ENCODE results near the gene RHOF. TPM values are rescaled to one million over a fixed set of nuclear protein-coding genes. Genes with fewer than 3 reads are reported as not detected.

Gene RHOF
- total RNA-seq, 2 donors from 2014 or later = 9.5 to 23.5 TPM

GRCh38 chr12:121809712-121810116 is 16.2 kb upstream of the RHOF start:
- Histone ChIP-seq H3K27ac (no peak overlapping the region), H3K4me3 (no peak overlapping the region), H3K27me3 (replicated peaks; ENCODE audit: insufficient read depth) (no peaks in the 10 kb centered on the region), H3K36me3 (peaks cover 5 to 13% of the 10 kb centered on the region in 2 donors), H3K9me3 (no peaks in the 10 kb centered on the region), H3K4me1 (replicated peaks) (peaks cover 16% of the 10 kb centered on the region)
- WGBS = 87% methylated on average over 27 of the region's 27 CpGs
- intact Hi-C loops (cut with DNase I) = loop anchor here (5.0 to 10.0 kb wide), 2 partner anchors 78 to 225 kb away; partner anchors contain the start of genes KDM2B and PSMD9
- no peak for DNase-seq (ENCODE audit: low spot score)
- TF ChIP-seq POLR2A (IDR thresholded peaks at IDR 0.05) = no peak
- no peak for TF ChIP-seq CTCF (IDR thresholded peaks at IDR 0.05)
- no peak for TF ChIP-seq POLR2AphosphoS5 (IDR thresholded peaks at IDR 0.05)

GRCh38 chr12:121808623-121809022 is 15.1 kb upstream of the RHOF start:
- TF ChIP-seq POLR2AphosphoS5 (IDR thresholded peaks at IDR 0.05) = no peak
- no peak for TF ChIP-seq CTCF (IDR thresholded peaks at IDR 0.05)
- no peak for TF ChIP-seq POLR2A (IDR thresholded peaks at IDR 0.05)
- Histone ChIP-seq H3K27me3 (replicated peaks; ENCODE audit: insufficient read depth) (no peaks in the 10 kb centered on the region), H3K27ac (no peak overlapping the region), H3K4me1 (replicated peaks) (peaks cover 16% of the 10 kb centered on the region), H3K4me3 (no peak overlapping the region), H3K36me3 (peaks cover 3 to 10% of the 10 kb centered on the region in 2 donors), H3K9me3 (no peaks in the 10 kb centered on the region)
- intact Hi-C loops (cut with DNase I) = loop anchor here (10.0 kb wide), 1 partner anchor 224 kb away; the partner anchor contains the start of gene KDM2B
- no peak for DNase-seq (ENCODE audit: low spot score)
- 79% methylated on average over 8 of the region's 8 CpGs for WGBS

GRCh38 chr12:121807642-121808347 is 14.3 kb upstream of the RHOF start:
- Histone ChIP-seq H3K9me3 (no peaks in the 10 kb centered on the region), H3K27ac (peak overlapping the region in 1 of 2 donors; percentile 42), H3K4me1 (replicated peaks) (peaks cover 16% of the 10 kb centered on the region), H3K4me3 (no peak overlapping the region), H3K36me3 (peaks cover 3 to 10% of the 10 kb centered on the region in 2 donors), H3K27me3 (replicated peaks; ENCODE audit: insufficient read depth) (no peaks in the 10 kb centered on the region)
- DNase-seq (ENCODE audit: low spot score) = no peak
- intact Hi-C loops (cut with DNase I) = loop anchor here (10.0 kb wide), 1 partner anchor 223 kb away; the partner anchor contains the start of gene KDM2B
- WGBS = 75% methylated on average over 14 of the region's 14 CpGs
- TF ChIP-seq POLR2AphosphoS5 (IDR thresholded peaks at IDR 0.05) = no peak
- TF ChIP-seq POLR2A (IDR thresholded peaks at IDR 0.05) = no peak
- TF ChIP-seq CTCF (IDR thresholded peaks at IDR 0.05) = no peak

- peak overlapping the region; percentile 59 to 84 for H3K4me3 ChIP-seq
- TF ChIP-seq CTCF (IDR thresholded peaks at IDR 0.05) = no peak
- no peak for TF ChIP-seq POLR2A (IDR thresholded peaks at IDR 0.05)
- TF ChIP-seq POLR2AphosphoS5 (IDR thresholded peaks at IDR 0.05) = peak; percentile 24
- no peaks in the 10 kb centered on the region for H3K9me3 ChIP-seq
- no peaks in the 10 kb centered on the region for H3K27me3 ChIP-seq (replicated peaks; ENCODE audit: insufficient read depth)
- DNase-seq (ENCODE audit: low spot score) = no peak
- 18% methylated on average over 21 of the region's 21 CpGs for WGBS
- peaks cover 3 to 10% of the 10 kb centered on the region in 2 donors for H3K36me3 ChIP-seq
- peak overlapping the region; percentile 98 to 100 for H3K27ac ChIP-seq
- intact Hi-C loops (cut with DNase I) = loop anchor here (10.0 kb wide), 1 partner anchor 222 kb away; the partner anchor contains the start of gene KDM2B
- H3K4me1 ChIP-seq (replicated peaks) = peaks cover 16% of the 10 kb centered on the region
These were observed 13.3 kb upstream of the RHOF start for GRCh38 chr12:121806546-121807423.

Data from prostate gland (tissue), 2 donors.